PC-3 (cell line): Measurements from ENCODE around the gene BDH1. TPM values are rescaled to one million over a fixed set of nuclear protein-coding genes. Genes with fewer than 3 reads are reported as not detected.

Experiments
- ATAC-seq: fragments of 200-7000 bp; cut with Tn5 transposase; 2 replicates; pipeline ENCODE4 v1.9.1; 2020; ENCODE audit warnings: mild to moderate bottlenecking, moderate library complexity
- BruUV-seq: library from RNA; stranded (reverse); fragments of 400-500 nt; replicated peaks from 2 replicates; lab custom pipeline; 2021; lab: Mats Ljungman, UMichigan
- CTCF ChIA-PET: fragments of 300-600 bp; sonication (Branson Sonifier 250); formaldehyde crosslinking; loops from one replicate; lab custom pipeline; 2022; ENCODE audit warnings: antibody characterized with exemption; lab: Charles Lee
- POLR2A ChIA-PET: fragments of 300-600 bp; sonication (Branson Sonifier 250); formaldehyde crosslinking; loops from one replicate; lab custom pipeline; 2022; ENCODE audit warnings: antibody characterized with exemption; ENCODE audit not compliant: unreplicated experiment; lab: Charles Lee
- DNase-seq: peaks from one replicate; pipeline ENCODE4 v3.0.0-alpha.2; 2015
- H2AFZ ChIP-seq: fragments of 300-600 bp; sonication (generic); 2 replicates; pipeline ENCODE4 v1.6.0; 2016; ENCODE audit warnings: antibody characterized with exemption, low read length
- H3F3A ChIP-seq: fragments of 300-600 bp; sonication (generic); one replicate; pipeline ENCODE4 v1.6.0; 2017; ENCODE audit warnings: antibody characterized with exemption, low read length, control low read depth, mild to moderate bottlenecking; ENCODE audit not compliant: unreplicated experiment
- H3K27ac ChIP-seq: fragments of 300-600 bp; sonication (generic); 2 replicates; pipeline ENCODE4 v1.5.1; 2016; ENCODE audit warnings: mild to moderate bottlenecking, low read length
- H3K27me3 ChIP-seq: fragments of 300-600 bp; sonication (generic); 2 replicates; pipeline ENCODE4 v1.6.1; 2016; ENCODE audit warnings: low read length, mixed read lengths
- H3K36me3 ChIP-seq: fragments of 300-600 bp; sonication (generic); 2 replicates; pipeline ENCODE4 v1.6.1; 2016; ENCODE audit warnings: low read depth, mixed run types, low read length, mixed read lengths
- H3K4me1 ChIP-seq: fragments of 300-600 bp; sonication (generic); 2 replicates; pipeline ENCODE4 v1.5.1; 2016; ENCODE audit warnings: low read length; ENCODE audit not compliant: insufficient read depth
- H3K4me2 ChIP-seq: fragments of 300-600 bp; sonication (generic); 2 replicates; pipeline ENCODE4 v1.6.0; 2016; ENCODE audit warnings: low read length
- H3K4me3 ChIP-seq: fragments of 300-600 bp; sonication (generic); 2 replicates; pipeline ENCODE4 v1.5.1; 2016; ENCODE audit warnings: mild to moderate bottlenecking, low read length, mixed read lengths
- H3K79me2 ChIP-seq: fragments of 300-600 bp; sonication (generic); 2 replicates; pipeline ENCODE4 v1.6.1; 2017; ENCODE audit warnings: low read length, mixed read lengths
- H3K9ac ChIP-seq: fragments of 300-600 bp; sonication (generic); 2 replicates; pipeline ENCODE4 v1.6.0; 2016; ENCODE audit warnings: mild to moderate bottlenecking, low read length
- H3K9me2 ChIP-seq: fragments of 300-600 bp; sonication (generic); replicated peaks from 2 replicates; pipeline ENCODE4 v1.6.1; 2016; ENCODE audit warnings: mixed run types, low read length, mixed read lengths
- H3K9me3 ChIP-seq: fragments of 300-600 bp; sonication (generic); 2 replicates; pipeline ENCODE4 v1.6.1; 2016; ENCODE audit warnings: low read length, mixed read lengths
- H4K20me1 ChIP-seq: fragments of 300-600 bp; sonication (generic); 2 replicates; pipeline ENCODE4 v1.6.1; 2016; ENCODE audit warnings: low read length, mixed read lengths
- EZH2 ChIP-seq: fragments of 300-600 bp; sonication (generic); IDR thresholded peaks from one replicate; pipeline ENCODE4 v1.6.1; 2017; ENCODE audit warnings: antibody characterized with exemption, mild to moderate bottlenecking, low read length; ENCODE audit not compliant: unreplicated experiment
- EZH2phosphoT487 ChIP-seq: fragments of 300-600 bp; sonication (generic); IDR thresholded peaks from 2 replicates; pipeline ENCODE4 v1.6.1; 2018; ENCODE audit warnings: mild to moderate bottlenecking, antibody characterized with exemption, low read length, borderline replicate concordance
- intact Hi-C: fragments of 100-400 bp; cut with micrococcal nuclease; formaldehyde crosslinking; loops from 2 replicates; pipeline ENCODE4 v1.9.0; 2023
- total RNA-seq: library from RNA; depleted of rRNA; stranded (reverse); fragments of >200 nt; gene quantifications from 2 replicates; pipeline ENCODE4 v1.2.3, GENCODE V29; 2014
- TF ChIP-seq, protein P1 (sequence below): fragments of 300-600 bp; sonication (generic); conservative IDR thresholded peaks from 2 replicates; pipeline ENCODE4 v1.5.1; 2017; ENCODE audit warnings: antibody characterized with exemption, low read depth, mild to moderate bottlenecking, low read length

Gene BDH1
- total RNA-seq, 1 experiment from 2014 or later = 10.6 TPM

DNA sequence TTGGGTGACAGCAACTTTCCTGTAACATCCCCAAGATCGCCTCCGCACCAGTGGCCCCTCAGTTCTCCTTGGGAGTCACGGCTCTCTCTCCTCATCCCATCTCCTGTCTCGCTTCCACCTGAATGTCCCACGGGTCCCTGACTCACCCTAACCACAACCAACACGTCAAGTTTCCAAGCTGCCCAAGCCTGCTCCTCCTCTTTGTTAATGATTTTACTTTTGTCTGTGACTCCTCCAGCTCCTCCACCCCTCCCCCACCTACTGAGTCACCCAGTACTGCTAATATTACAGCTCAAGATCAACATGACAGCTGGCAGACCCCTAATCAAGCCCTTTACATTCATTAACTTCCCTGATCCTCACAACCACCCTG lies 39.3 kb downstream of the BDH1 start:
- ChIA-PET POLR2A (interaction anchor here (0.5 kb wide), 1 partner anchor 219 kb away, joined by 3 read pairs; no protein-coding TSS in a partner anchor), CTCF (no interaction called here)
- peak overlapping the region; percentile 82 for H3K4me2 ChIP-seq
- H3F3A ChIP-seq = no peaks in the 10 kb centered on the region
- H3K4me3 ChIP-seq = peak overlapping the region; percentile 55
- intact Hi-C loops = loop anchor here (2.0 kb wide), 1 partner anchor 38 kb away; the partner anchor contains the start of gene BDH1
- DNase-seq (peak; percentile 98), ATAC-seq (peak; percentile 93)
- peak overlapping the region; percentile 34; the same call in 1 of the 2 replicates for H2AFZ ChIP-seq
- no peaks in the 10 kb centered on the region for H3K27me3 ChIP-seq
- peak overlapping the region; percentile 79 for H3K9ac ChIP-seq
- H3K4me1 ChIP-seq = peaks cover 39% of the 10 kb centered on the region
- H3K27ac ChIP-seq = peak overlapping the region; percentile 96
- H3K36me3 ChIP-seq = no peaks in the 10 kb centered on the region
- no peaks in the 10 kb centered on the region for H4K20me1 ChIP-seq
- no peaks in the 10 kb centered on the region for H3K79me2 ChIP-seq
- TF ChIP-seq EZH2phosphoT487 (no peak), EZH2 (no peak)
- no peaks in the 10 kb centered on the region for H3K9me3 ChIP-seq
- no TSS peak for BruUV-seq
- H3K9me2 ChIP-seq = no peaks in the 10 kb centered on the region

DNA sequence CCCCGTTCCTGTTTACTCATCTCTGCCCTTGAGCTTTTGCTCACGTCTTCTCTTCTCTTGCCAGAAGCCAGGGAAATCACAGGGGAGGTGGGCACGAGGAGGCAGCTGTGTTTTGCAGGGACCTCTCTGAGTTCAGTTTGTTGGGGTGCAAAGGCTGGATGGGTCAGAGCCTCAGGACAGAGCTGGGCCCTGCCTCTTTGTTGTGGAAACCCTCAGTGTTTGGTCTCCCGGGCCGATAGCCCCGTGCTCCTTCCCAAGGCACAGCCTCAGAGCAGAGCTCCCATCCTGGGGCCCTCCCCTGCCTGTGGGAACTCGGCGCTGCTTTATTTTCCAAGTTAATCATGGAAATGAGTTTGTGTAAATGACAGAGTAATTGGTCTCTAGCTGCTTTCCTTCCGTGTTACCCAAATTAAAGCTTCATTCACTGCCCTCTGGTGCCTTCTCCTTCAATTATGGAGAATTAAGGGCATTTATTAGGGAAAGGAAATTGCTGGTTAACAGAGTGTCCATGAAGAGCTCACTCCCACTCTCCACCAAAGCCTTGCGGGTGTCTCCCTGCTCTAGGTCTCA lies 40.9 kb downstream of the BDH1 start:
- Histone ChIP-seq H2AFZ (no peak overlapping the region), H3K79me2 (no peaks in the 10 kb centered on the region), H3K4me1 (peaks cover 40% of the 10 kb centered on the region), H4K20me1 (no peaks in the 10 kb centered on the region), H3K27ac (no peak overlapping the region), H3K36me3 (no peaks in the 10 kb centered on the region), H3K9ac (no peak overlapping the region), H3K9me2 (no peaks in the 10 kb centered on the region), H3K4me2 (no peak overlapping the region), H3K4me3 (no peak overlapping the region), H3K9me3 (no peaks in the 10 kb centered on the region), H3F3A (no peaks in the 10 kb centered on the region), H3K27me3 (no peaks in the 10 kb centered on the region)
- DNase-seq (no peak), ATAC-seq (no peak)
- no TSS peak for BruUV-seq
- POLR2A ChIA-PET = interaction anchor here (0.6 kb wide), 1 partner anchor 39 kb away, joined by 8 read pairs; no protein-coding TSS in a partner anchor
- TF ChIP-seq EZH2phosphoT487 (no peak), EZH2 (no peak)
- TF ChIP-seq, protein P1, sequence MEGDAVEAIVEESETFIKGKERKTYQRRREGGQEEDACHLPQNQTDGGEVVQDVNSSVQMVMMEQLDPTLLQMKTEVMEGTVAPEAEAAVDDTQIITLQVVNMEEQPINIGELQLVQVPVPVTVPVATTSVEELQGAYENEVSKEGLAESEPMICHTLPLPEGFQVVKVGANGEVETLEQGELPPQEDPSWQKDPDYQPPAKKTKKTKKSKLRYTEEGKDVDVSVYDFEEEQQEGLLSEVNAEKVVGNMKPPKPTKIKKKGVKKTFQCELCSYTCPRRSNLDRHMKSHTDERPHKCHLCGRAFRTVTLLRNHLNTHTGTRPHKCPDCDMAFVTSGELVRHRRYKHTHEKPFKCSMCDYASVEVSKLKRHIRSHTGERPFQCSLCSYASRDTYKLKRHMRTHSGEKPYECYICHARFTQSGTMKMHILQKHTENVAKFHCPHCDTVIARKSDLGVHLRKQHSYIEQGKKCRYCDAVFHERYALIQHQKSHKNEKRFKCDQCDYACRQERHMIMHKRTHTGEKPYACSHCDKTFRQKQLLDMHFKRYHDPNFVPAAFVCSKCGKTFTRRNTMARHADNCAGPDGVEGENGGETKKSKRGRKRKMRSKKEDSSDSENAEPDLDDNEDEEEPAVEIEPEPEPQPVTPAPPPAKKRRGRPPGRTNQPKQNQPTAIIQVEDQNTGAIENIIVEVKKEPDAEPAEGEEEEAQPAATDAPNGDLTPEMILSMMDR = no peak
- intact Hi-C loops = loop anchor here (5.0 kb wide), 1 partner anchor 218 kb away; the partner anchor contains the start of gene DLG1
- CTCF ChIA-PET = no interaction called here

DNA sequence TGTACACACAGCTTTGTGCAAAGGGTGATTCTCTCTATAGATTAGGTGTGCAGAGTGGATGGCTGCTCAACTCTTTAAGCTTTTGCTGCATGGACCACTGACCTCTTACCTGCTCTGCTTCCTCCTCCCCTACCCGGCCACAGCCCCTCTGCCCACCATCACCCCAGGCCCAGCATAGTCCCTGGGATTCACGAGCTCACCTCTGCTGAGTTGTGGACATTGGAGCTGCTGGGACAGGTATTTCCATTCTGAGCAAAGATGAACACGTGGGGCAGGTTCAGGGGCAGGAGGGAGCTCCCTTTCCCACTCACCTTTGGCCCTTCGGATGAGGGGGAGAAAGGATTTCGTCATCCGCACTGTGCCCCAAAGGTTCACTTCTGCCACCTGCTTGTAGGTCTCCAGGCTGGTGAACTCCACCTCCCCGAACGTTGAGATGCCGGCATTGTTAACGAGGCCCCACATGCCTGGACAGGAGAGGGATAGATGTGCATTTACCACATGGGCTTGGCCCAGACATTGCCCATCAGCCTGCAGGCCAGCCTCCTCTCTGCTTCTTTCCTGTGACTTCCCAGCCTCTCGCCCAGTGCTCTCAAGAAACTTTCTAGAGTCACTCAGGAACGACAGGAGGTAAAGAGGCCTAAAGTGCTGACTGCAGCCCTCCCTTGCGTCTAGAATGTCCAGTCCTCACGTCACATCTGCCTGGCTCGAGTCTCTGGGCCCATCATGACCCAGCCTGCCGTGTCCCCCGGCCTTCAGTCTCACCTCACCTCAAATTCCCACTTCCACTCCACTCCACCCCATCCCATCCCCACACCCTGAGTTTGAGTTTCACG lies 41.6 kb downstream of the BDH1 start:
- DNase-seq = no peak
- ATAC-seq = no peak
- TF ChIP-seq, protein P1 = no peak
- TF ChIP-seq EZH2phosphoT487 (no peak), EZH2 (no peak)
- no peak overlapping the region for H3K4me2 ChIP-seq
- BruUV-seq = no TSS peak
- no peaks in the 10 kb centered on the region for H3F3A ChIP-seq
- no peaks in the 10 kb centered on the region for H3K9me3 ChIP-seq
- no peaks in the 10 kb centered on the region for H4K20me1 ChIP-seq
- no peak overlapping the region for H3K4me3 ChIP-seq
- ChIA-PET POLR2A (no interaction called here), CTCF (no interaction called here)
- peaks cover 45% of the 10 kb centered on the region for H3K4me1 ChIP-seq
- no peaks in the 10 kb centered on the region for H3K36me3 ChIP-seq
- intact Hi-C loops = loop anchor here (5.0 kb wide), 1 partner anchor 217 kb away; the partner anchor contains the start of gene DLG1
- no peak overlapping the region for H2AFZ ChIP-seq
- peak overlapping the region; percentile 32 for H3K27ac ChIP-seq
- H3K27me3 ChIP-seq = no peaks in the 10 kb centered on the region
- no peak overlapping the region for H3K9ac ChIP-seq
- no peaks in the 10 kb centered on the region for H3K9me2 ChIP-seq
- no peaks in the 10 kb centered on the region for H3K79me2 ChIP-seq
